HG03342 (cell line): ENCODE data around the gene WDR91.
A peak's percentile ranks its signal among the peaks of the same experiment; 100 is the strongest.

Experiments used
- ATAC-seq: cut with Tn5 transposase; IDR thresholded peaks from one replicate; pipeline ENCODE4 v1.9.1; 2021; ENCODE audit warnings: mild to moderate bottlenecking, moderate library complexity; ENCODE audit not compliant: unreplicated experiment

Gene WDR91

GRCh38 chr7:135211179-135211945 lies at the start of gene WDR91:
Gene WDR91 (minus strand): TSS chr7:135211526. CDS start chr7:135211502, 24 bp downstream.
- peak; percentile 81 for ATAC-seq

DNA sequence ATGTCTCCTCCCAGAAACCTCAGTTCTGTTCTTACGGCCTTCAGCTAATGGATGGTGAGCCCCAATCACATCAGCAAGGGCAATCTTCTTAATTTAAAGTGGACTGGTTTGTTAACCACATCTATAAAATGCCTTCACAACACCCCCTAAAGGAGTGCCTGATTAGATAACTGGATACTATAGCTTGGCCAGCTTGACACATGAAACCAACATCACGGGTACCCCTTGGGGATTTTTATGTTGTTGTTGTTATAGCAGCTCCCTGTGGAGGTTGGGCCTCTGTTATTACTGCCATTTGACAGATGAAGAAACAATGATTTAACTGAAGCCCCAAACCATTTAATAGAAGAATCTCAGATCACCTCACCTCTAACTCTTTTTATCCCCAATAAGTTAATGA lies 49.1 kb upstream of the WDR91 start:
- no peak for ATAC-seq

DNA sequence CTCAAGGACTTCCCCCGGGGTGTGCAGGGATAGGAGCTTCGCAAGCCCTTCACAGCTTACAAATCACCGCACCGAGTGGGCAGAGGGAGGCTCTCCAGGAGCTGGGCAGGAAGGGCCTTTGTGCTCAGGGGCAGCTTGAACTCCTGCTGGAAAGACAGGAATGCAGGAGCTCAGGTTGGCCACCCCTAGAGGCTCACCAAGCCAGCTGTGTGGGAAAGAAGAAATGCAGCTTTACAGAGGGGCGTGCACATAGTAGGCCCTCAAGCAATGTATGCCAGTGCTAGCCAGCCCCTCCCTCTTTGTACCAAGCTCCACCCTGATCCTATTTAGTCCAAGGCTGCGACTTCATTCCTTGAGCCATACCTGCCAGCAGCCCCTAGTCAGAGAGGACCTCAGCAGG lies 48.4 kb upstream of the WDR91 start:
- ATAC-seq, result no peak

GRCh38 chr7:135258585-135258984 lies 47.3 kb upstream of the WDR91 start:
- ATAC-seq, result no peak

- ATAC-seq, result no peak
These were observed 46.5 kb upstream of the WDR91 start for GRCh38 chr7:135257790-135258189.

DNA sequence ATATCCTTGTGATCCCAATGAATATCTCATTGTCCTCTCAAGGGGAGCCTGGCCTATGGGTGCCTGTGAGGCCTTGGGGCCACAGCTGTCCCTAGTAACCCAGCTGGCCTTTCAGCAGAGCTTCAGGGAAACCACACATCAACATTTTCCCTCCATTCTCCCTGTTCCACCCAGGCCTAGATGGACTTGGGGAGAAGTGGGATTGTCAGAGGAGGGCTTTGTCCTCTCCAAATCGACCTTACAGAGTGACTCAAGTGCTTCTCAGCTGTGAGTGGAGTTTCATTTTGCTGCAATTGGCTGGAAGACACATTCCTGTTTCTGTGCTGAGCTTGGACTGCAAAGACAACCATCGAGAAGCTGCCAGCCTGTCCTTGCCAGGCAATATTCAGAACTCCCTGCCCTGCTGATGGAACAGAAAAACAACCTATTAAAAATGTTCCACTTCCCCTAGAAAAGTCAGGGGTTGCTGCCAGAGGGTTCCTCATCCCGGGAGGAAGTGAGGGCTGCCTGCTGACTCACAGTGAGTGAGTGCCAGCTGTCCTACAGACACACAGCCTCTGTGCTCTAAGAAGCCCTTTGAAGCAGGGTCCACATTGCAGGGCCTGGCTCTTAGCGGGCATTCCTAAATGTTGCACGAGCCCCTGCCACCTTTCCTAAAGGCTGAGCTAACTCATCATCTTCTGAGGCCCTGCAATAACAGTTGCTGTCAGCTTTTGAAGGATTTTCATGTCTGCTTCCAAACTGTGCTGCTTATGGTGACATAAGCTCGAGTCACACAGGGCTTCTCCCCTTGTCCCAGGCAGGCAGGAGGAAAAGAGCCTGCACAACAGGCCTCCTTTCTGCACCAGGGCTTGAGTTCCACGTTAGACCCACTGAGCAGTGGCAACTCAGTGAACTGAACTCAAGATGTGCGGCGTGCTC lies 42.8 kb upstream of the WDR91 start:
- ATAC-seq, result no peak

DNA sequence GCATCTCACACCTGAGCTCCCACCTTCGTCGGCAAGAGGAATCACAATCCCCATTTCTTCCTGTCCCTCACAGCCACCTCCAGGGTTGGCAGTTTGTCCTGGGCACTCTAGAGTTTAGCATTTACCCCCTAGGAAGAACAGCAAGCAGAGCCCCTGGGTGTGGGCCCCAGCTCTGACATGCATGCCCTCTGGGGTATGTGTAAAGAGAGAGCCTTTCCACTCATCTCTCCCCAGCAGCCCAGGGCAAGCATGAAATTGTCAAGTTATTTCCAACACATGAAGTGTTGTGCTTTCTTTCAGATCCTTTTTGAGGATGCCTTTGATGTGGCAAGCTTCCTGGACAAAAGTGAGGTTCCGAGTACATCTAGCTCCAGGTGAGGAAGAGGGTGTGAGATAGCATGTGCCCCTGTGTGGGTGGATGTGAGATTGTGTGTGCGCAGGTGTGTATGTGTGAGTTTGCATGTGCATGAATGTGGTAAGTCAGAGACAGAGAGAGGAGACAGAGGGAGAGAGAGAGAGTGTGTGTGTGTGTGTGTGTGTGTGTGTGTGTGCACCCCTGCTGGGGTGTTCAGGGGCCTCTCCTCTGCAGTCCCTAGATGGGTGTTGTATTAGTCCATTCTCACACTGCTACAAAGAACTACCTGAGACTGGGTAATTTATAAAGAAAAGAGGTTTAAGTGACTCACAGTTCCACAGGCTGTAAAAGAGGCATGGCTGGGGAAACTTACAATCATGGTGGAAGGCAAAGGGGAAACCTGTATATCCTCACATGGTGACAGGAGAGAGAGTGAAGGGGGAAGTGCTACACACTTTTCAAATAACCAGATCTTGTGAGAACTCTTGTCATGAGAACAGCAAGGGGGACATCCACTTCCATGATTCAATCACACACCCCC lies 40.4 kb upstream of the WDR91 start:
- peak; percentile 39 for ATAC-seq

GRCh38 chr7:135248546-135248945 lies 37.2 kb upstream of the WDR91 start:
- ATAC-seq, result no peak

DNA sequence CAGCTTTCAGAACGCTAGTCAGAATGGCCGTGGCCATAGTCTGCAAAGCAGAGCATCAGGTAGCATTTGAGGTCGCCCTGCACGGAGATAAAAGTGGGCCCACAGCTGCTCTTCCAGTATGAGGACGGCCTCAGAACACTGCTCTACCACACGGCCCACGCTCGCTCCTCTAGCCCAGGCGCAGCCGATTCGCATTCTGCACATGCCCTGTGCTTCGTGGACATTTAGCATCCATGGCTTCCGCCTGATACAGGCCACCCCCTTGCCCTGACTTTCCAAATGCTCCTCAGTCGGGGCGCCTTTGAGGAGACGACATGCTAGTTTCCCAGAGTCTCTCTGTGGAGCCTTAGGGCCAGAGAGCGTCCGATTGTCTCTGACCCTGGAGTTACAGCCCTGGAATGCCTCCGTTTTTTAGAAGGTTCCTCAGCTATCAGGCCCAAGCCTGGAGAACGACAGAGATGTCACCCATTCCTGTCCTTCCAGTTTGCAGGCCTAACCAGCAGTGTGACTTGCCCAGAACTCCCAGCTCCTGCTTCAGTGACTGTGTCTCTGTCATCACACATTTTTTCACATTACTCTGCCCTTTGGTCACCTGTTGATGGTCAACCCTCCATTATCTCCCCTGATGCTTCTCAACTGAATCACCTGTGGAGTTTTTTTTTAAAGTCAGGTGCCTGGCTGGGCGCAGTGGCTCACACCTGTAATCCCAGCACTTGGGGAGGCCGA lies 36.6 kb upstream of the WDR91 start:
- no peak for ATAC-seq

DNA sequence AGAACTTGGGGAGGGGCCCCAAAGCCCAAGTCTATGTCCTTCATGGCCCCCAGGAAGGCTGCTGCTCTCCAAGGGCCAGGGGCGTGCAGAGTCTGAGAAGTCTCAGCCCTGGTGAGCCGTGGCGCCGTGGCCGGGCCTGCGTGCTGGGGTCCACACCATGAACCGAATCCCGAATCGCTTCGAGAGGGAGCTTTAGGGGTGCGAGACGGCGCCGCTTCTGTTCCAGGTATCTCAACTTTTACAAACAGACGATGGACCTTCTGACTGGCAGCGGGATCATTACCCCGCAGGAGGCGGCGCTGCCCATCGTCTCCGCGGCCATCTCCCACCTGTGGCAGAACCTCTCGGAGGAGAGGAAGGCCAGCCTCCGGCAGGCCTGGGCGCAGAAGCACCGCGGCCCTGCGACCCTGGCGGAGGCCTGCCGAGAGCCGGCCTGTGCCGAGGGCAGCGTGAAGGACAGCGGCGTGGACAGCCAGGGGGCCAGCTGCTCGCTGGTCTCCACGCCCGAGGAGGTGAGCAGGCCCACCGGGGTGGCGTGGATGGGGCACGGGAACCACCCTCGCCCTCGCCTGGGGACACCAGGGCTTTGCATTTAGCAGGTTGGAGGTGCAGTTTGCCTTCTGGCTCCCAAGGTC lies 35.0 kb upstream of the WDR91 start:
- no peak for ATAC-seq

DNA sequence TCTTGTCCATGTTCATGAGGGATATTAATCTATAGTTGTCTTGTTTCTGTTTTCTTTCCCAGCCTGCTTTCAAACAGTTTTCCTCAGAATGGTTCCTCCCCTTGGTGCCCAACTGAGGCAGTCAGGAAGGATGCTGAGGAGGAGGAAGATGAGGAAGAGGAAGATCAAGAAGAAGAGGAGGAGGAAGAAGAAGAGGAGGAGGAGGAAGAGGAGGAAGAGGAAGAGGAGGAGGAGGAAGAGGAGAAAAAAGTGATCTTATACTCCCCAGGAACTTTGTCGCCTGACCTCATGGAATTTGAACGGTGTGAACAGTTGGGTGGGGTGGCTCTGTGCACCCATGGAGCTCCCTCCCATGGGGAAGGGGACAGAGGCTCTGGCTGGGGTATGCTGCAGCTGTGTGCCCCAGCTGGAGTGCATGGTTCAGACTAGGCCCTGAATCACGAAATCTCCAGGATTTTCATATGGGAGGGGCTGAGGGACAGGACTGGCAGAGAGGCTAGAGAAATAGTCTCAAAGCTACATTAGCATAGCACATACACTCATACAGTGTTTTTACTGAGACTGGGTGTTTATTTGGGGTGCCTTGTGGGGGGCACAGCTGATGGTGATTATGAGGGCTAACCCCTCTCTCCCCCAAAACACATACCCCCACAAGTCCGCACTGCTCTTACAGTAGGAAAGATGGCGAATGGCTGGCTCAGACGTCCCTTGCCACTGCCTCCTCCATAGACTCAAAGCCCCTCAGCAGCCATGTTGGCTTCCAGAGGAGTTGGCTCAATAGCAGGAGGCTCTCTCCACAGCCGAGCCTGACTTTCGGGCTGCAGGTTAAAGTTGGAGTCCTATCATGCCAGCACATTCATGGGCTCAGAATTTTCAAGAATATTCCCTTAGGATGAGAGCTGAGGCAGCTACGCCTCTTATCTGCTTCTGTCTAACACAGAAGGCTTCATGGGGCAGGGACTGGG lies 34.2 kb upstream of the WDR91 start:
- no peak for ATAC-seq

DNA sequence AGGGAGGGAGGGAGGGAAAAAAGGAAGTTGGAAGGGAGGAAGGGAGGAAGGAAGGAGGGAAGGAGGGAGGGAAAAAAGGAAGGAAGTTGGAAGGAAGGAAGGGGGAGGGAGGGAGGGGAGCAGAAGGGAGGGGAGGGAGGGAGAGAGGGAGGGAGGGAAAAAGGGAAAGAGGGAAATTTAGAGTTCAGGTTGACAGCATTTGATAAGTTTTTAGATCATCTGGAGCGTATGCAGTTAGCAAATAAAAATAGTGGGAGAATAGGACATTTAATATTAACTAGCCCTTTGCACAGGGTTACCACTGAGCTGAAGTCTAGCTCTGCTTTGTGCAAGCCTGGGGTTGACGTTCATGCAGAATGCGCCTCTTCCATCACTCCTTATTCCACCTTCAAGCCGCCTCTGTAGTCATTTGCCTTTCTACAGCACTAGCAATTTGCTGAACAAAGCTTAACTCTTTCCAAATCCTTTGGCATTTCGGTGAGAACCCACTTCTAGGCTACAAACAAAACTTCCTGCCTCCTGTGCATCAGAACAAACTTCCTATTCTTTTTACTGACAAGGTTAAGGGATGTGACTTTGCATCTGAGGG lies 30.9 kb upstream of the WDR91 start:
- no peak for ATAC-seq

- no peak for ATAC-seq
These were observed 29.1 kb upstream of the WDR91 start for GRCh38 chr7:135240441-135240840.

GRCh38 chr7:135239263-135239662 lies 27.9 kb upstream of the WDR91 start:
- ATAC-seq, result no peak

GRCh38 chr7:135238112-135238744 lies 26.9 kb upstream of the WDR91 start:
- no peak for ATAC-seq

DNA sequence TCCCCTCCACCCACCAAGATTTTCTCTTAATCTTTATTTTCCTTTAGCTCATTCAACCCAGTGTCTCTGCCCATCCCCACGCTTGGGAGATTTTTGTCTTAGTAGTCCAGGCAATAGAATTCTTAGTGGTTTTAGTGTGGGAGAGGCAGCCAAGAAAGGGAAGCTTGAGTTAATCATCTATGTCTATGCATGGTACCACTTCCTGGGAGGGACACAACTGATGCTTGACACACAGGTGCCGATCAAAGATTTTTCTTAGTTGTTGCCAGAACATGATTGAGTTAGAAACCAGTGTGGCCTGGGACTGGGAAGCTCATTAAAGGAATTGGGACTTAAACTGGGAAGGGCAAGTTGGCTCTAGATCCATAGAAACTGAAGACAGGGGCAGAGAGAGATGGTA lies 25.4 kb upstream of the WDR91 start:
- peak; percentile 79 for ATAC-seq

- no peak for ATAC-seq
These were observed 24.5 kb upstream of the WDR91 start for GRCh38 chr7:135235841-135236240.

DNA sequence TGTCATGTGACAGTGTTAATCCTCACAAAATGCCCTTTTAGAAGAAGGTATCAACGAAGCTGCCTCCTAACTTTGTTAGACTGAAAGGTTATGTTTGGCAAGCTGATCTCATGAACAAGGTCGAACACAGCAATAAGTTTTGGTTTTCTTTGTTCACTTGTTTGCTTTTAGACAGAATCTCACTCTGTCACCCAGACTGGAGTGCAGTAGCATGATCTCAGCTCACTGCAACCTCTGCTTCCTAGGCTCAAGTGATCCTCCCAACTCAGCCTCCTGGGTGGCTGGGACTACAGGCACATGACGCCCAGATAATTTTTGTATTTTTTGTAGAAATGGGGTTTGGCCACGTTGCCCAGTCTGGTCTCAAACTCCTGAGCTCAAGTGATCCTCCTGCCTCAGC lies 23.4 kb upstream of the WDR91 start:
- ATAC-seq, result no peak
